ENCODE results near the gene ACSL4.

DNA sequence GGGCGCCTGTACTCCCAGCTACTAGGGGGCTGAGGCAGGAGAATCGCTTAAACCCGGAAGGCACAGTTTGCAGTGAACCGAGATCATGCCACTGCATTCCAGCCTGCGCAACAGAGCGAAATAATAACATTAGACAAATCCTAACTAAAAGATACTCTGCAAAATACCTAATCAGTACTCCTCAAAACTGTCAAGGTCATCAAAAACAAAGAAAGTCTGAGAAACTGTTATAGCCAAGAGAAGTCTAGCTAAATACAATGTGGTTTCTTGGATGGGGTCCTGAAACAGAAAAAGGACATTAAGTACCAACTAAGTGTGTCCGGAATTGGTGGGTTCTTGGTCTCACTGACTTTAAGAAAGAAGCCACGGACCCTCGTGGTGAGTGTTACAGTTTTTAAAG is 14.6 kb upstream of the ACSL4 start:
- TF ChIP-seq CTCF (IDR thresholded peaks at IDR 0.05) (no peak), POLR2A (IDR thresholded peaks at IDR 0.05) (no peak), POLR2AphosphoS5 (IDR thresholded peaks at IDR 0.05; ENCODE audit: insufficient read depth in 1 of 2, low read depth in 1 of 2) (no peak)

Data from vagina (tissue), 2 donors.